ENCODE data around the gene PPEF1.
"Not testable (repeated sequence)": the region's sequence is repeated elsewhere in the genome, so short reads cannot be mapped to it uniquely, and the experiment has no call there.

The PPEF1 gene

DNA sequence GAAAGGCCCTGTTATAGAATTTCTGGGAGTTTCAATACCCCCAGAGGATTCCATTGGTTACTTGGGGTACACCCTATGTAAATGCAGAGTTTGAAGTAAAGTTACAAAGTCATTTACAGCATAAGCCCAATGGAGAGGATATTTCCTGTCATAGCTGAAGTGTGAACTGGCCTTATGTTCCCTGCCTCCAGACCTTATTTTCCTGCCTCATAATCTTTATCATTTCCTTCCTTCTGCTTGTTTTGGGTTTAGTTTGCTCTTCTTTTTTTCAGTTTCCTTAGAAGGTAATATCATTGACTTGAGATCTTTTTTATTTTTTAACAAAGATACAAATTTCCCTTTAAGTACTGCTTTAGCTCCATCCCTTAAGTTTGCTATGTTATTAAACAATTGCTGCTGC, 85.4 kb downstream of the PPEF1 start:
- DNase-seq (ENCODE audit: low read depth in 2 of 2) = no peak

DNA sequence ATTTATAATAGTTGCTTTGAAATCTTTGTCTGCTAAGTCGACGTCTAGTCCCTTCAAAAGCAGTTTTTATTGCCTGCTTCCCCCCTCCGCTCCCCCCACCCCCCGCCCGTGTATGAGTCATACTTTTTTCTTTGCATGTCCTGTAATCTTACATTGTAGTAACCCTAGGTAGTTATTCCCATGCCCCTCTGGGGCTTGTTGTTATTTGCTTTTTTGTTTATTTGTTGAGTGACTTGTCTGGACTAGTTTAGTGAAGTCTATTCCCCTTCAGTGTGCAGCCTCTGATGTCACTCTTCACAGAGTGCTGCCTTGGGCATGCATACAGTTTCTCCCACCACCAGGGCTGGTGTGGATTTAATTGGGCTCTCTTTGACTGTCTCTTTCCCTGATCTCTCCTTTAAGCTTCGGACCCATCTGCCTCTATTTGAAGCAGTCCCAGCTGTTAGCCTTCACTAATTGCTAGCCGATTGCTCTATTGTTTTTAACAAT, 86.2 kb downstream of the PPEF1 start:
- DNase-seq (ENCODE audit: low read depth in 2 of 2) = no peak

DNA sequence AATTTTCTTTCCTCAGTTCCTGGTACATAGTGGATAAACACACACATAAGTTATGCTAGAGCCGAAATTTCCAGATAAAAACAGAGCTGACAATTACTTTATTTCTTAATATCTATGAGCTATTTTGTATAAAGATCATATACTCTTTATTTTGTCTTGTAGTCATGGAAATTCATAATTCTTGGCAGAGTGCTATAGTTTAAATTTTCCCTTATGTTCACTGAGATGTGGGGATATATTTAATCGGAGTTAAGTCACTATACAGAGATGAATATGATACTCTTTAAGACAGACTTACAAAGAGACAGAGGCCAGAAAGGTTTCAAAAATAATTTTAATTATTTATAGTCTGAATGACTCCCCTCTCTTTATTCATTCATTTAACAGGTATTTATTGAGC, 89.7 kb downstream of the PPEF1 start:
- DNase-seq (ENCODE audit: low read depth in 2 of 2) = no peak

DNA sequence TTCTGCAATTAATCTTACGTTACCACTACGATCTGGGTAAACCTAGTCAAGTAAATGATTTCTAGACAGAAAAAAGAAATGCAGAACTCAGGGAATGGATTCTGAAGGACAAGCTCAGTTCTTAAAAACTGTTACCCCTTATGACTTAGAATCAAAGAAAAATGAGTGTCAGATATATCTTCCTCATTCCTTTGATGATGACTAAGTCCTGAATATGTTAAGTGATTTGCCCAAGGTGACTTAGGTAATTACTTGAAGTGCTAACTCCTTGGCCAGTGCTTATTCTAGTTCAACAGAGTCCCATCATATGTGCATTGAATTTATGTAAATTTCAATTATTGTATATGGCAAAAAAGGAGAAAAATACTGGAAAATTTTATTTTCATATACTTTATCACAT, 92.5 kb downstream of the PPEF1 start:
- DNase-seq (ENCODE audit: low read depth in 2 of 2) = no peak

DNA sequence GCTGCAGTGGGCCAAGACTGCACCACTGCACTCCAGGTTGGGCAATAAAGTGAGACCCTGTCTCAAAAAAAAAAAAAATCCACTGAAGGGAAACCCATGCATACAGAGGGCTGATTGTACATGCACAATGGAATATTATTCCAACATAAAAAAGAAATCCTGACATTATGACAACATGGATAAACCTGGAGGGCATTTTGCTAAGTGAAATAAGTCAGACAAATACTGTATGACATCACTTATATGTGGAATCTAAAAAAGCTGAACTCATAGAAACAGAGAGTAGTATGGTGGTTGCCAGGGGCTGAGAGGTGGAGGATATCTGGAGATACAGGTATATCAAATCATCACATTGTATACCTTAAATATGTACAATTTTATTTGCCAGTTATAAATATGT, 102.2 kb downstream of the PPEF1 start:
- DNase-seq (ENCODE audit: low read depth in 2 of 2) = no peak

DNA sequence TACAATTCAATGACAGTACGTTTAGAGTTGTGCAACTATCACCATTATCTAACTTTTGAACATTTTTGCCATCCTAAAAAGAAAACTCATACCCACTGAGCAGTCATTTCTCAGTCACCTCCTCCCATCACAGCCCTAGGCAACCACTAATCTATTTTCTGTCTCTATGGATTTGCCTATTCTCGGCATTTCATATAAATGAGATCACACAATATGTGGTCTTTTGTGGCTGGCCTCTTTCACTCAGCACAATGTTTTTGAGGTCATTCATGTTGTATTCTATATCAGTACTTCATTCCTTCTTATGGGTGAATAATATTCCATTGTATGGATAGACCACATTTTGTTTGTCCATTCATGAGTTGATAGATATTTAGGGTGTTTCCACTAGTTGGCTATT, 103.0 kb downstream of the PPEF1 start:
- DNase-seq (ENCODE audit: low read depth in 2 of 2) = no peak

DNA sequence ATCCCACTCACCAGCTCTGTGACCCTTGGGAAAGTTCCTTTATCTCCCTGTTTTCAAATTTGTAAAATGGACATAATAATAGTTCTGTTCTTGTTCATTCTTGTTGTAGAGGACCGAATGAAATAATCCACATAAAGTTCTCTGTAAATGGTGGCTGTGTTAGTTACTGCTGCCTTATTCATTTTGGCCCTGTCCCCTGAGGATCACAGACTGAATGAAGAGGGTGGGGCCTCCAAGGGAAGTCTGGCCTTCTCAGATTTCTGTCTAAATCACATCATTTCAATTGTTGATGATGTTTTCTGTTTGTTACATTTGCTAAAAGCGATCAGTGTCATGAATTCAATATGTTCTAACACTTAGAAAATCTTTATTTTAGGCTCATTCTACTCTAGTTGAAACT, 117.9 kb downstream of the PPEF1 start:
- DNase-seq (ENCODE audit: low read depth in 2 of 2) = no peak

DNA sequence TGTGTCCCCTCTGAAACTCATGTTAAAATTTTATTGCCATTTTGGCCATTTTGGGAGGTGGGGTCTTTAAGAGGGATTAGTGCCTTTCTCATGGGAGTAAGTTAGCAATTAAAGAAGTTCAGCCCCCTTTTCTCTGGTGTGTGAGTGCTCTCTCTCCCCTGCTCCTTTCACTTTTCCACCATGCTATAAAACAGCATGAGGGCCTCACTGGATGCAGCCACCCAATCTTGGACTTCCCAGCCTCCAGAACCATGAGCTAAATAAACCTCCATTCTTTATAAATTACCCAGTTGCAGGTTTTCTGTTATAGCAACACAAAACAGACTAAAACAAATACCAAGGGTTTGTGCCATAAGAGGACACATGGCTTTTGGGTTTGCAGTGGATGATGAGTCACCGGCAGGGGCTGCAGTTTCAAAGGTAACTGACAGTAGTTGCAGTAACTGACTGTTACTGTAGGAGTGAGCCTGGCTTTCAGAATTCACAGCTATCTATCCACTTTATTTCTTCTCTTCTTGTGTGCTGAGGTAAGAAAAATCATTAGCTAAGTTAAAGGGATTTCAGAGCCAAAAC, 121.5 kb downstream of the PPEF1 start:
- DNase-seq (ENCODE audit: low read depth in 2 of 2) = no peak

DNA sequence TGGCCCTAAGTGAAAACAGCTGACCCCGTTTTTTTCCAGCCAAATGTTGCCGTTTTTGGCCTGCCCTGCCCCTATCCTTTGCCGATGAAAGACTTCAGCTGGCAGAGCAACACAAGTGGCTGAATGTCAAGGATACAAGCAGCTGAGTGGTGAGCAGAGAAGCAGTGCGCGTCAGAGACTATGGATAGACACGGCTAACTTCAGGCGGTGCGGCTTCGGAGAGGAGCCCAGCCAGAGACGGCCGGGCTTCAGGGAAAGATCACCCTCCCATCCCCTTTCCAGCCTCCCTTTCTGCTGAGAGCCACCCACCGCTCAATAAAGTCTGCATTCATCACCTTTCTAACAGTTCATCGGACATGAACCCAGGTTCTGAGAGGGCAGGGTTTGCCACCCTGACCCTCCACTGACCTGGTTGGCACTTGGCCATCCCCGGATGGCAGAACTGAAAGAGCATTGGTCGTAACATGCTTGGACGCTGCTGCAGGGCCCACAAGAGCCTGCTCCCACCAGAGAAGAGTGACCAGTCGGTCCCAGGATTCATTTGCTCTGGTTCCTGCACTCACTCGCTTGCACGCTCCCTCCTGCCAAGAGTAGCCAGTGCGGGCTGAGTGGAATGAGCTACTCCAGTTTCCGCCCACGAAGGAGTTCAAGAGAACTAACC, 125.8 kb downstream of the PPEF1 start:
- no peak for DNase-seq (ENCODE audit: low read depth in 2 of 2)

DNA sequence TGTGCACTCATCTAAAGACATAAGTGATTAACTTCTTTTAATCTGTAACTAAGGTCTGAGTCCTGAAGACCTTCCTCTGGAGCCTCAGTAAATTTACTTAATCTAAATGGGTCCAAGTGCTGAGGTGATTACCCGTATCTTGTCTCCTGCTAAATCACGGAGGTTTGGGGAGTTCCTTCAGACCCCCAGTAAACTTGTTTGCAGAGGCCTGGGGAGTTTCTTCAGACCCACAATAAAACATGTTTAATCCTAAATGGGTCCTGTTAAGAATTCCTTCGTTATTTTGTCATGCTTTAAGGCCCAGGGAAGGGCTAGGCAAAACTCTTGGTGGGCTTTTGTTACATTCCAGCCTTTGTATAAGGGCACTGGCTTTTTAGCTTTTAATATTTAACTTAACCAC, 140.5 kb downstream of the PPEF1 start:
- DNase-seq (ENCODE audit: low read depth in 2 of 2) = not testable (repeated sequence)

DNA sequence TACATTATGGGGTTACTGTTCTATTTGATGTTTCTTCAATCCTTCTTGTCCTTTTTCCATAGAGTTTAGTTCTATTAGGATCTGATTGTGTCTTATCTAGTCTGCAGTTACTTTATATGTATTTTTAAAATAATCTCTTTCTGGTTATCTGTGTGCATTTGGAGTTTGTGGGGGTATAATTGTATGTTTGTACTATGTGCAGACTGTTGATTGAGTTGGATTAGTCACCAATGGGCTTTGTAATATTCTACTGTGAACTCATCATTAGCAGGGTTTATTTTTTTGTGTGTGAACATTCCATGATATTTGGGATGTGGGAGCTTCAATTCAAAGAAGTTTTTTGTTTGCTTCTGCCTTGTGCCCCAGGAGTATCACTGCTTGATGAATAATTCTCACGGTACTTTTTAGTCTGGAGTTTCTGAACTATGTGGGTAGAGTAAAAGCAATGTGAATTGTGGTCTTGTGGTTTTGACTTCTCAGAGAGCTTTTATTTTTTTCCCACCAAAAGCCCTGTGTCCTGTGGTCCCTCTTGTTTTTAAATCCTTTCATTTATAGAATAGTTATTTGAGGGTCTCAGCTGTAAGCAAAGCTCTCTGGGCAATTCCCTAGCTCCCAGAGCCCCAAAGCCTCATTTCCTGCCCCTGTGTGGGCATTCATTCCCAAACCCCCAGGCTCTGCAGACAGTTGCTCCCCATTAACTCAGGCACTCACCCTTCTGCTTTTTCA, 148.6 kb downstream of the PPEF1 start:
- DNase-seq (ENCODE audit: low read depth in 2 of 2) = no peak

DNA sequence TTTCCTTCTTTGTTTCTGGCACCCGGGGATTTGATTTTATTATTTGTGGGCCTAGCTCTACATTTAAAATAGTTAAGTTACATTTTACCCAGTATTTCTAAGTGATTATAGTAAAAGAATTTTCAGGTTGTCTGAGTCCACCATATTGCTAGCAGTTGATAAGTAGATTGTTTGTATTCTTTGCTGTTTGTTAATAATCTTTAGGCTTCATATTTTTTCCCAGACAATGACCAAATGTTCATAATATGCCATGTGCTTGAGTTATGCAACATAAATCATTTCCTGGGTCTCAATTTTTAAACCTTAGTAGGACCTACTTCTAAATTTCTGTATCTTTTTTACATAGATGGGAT, 149.2 kb downstream of the PPEF1 start:
- no peak for DNase-seq (ENCODE audit: low read depth in 2 of 2)

DNA sequence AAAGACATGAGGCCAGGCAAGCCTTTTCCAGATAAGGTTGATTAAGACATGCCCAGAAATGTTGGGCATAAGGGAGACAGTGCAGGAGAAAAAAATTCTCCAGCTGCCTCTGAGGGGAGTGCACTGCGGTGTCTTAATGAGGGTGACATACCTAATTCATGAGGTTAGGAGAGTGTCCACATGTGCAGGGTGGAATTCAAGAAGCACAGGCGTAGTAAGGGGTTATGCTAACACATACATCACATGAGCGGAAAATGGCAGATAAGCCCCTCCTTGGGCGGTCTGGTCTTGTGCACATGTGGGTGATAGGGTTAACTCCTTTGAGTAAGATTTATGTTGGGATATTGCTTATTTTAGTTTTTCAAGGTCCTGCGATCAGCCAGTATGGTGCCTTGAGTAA, 154.1 kb downstream of the PPEF1 start:
- DNase-seq (ENCODE audit: low read depth in 2 of 2) = no peak

DNA sequence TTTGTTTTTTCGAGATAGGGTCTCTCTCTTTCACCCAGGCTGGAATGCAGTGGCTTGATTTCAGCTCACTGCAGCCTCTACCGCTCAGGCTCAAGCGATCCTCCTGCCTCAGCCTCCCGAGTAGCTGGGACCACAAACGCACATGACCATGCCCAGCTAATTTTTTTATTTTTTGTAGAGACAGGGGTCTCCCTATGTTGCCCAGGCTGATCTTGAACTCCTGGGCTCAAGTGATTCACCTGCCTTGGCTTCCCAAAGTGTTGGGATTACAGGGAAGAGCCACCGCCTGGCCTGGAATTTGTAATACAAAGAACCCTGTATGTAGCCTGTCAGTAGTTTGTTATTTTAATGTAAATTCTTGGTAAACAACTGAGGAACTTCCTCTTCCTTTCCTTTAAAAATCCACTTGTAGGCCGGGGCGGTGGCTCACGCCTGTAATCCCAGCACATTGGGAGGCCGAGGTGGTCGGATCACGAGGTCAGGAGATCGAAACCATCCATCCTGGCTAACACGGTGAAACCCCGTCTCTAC, 157.0 kb downstream of the PPEF1 start:
- DNase-seq (ENCODE audit: low read depth in 2 of 2) = no peak

DNA sequence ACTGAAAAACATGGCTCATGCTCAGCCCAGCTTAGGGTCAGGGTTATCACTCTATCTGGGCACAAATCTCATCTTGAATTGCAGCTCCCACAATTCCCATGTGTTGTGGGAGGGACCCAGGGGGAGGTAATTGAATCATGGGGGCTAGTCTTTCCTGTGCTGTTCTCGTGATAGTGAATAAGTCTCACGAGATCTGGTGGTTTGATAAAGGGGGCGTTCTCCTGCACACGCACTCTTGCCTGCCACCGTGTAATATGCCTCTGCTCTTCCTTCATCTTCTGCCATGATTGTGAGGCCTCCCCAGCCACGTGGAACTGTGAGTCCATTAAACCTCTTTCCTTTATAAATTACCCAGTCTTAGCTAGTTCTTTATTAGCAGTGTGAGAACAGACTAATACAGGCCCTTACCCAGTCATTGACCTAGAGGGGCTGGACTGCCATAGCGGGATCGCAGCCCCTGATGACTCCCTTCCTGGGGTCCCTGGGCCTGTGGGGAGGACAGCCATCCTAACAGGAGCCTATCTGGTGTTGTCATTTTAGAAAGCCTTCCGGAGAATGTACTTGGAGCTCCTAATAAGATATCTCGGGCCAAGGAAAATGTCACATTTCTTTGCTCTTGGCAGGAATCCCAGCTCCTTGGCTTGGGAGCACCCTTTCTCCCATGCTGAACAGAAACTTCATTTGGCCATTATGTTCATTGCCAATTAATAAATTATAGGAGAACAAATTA, 163.9 kb downstream of the PPEF1 start:
- DNase-seq (ENCODE audit: low read depth in 2 of 2) = no peak

DNA sequence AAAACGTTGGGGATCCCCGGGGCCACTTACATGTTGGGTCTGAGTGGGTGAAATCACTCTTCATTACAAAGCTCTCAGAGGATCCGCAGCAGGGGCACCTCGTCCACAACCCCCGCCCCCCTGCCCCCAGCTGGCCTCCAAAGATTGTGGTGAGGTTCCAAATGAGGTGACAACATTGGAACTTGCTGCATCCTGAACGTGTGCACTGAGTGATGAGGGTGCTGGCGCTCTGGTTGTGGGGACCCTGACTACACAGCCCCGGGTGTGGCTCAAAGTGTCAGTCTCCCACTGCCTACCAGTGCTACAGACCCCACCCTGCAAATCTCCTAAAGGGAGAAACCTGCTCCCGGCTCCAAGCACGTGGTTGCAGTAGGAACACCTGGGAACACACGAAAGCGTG, 164.5 kb downstream of the PPEF1 start:
- no peak for DNase-seq (ENCODE audit: low read depth in 2 of 2)

DNA sequence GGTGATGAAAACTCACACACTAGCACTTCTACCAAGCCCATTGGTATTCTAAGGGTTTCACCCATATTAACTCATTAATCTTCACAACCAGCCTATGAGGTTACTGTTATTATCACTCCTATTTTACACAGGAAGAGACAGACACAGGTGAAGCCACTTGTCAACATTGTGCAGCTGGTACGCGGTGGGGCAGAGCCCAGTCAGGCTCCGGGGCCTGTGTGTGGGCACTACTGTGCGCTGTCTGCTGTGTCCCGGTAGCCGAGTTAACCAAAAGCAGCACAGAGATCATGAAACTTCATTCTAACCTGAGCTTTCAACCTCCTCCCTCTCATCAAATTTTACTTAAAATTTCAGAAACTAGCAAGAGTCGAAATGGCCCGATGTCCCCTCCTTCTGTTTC, 165.2 kb downstream of the PPEF1 start:
- DNase-seq (ENCODE audit: low read depth in 2 of 2) = no peak

DNA sequence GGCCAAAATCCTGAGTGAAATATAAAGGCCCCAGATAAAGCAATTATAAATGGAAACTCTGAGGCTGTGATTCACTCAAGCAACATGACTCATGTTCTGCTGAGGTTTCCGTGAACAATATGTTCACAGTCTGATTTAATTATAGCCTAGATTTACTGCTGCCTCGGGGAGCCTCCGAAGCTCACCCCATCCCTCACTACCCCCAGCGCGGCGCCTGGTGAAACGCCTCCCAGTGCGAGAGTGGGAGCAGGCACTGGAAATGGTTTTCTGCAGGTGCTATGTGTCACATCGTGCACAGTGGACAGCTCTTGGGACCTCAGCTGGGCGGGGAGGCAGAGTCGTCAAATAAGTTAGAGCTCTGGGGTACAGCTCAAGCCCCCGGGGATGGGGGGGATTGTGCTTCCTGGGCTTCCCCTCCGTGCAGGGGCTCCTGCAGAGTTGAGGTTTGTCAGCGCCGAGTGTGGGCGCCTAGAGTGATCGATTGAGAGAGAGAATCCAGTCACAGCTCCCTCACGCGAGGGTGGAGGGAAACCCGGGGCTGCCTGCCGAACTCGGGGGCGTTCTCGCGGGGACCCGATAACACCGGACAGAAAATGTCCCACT, 165.8 kb downstream of the PPEF1 start:
- no peak for DNase-seq (ENCODE audit: low read depth in 2 of 2)

DNA sequence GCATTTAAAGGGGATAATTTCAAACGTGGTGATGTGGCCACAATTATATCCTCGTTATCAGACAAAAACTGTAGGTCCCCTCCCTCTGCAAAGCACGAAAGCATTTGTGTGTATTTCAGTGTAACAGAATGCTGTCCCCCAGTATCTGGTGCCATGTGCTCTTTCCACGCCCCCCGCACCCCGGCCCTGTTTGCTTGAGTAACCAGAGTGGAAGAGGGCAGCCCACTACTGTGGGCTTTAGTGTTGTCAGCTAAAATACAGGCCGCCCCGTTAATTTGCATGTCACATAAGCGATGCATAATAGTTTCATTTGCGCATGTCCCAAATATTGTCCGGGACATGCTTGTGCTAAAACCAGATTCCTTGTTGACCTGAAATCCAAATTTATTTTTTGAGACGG, 166.4 kb downstream of the PPEF1 start:
- DNase-seq (ENCODE audit: low read depth in 2 of 2) = no peak

DNA sequence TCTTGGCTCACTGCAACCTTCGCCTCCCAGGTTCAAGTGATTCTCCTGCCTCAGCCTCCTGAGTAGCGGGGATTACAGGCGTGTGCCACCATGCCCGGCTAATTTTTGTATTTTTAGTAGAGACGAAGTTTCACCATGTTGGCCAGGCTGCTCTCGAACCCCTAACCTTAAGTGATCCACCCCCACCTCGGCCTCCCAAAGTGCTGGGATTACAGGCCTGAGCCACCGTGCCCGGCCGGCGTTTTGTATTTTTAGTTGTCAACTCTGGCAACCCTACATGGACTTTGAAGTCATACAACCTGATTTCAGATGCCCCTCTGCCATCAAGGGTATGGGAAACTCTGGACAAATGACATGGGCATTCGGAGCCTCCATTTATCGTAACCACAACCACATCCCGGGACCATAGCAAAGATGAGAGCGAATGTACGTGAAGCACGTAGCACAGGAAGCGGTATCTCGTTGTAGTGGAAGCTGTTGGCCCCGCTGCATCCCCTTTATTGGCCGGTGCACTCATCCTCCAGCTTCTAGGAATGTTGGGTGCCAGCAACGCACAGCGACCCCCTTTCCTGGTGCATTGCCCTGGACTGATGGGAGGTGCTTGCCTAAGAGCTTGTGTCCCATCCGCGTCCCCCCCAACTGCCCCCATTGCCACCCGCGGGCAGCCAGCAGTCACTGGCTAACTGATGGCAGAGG, 167.3 kb downstream of the PPEF1 start:
- DNase-seq (ENCODE audit: low read depth in 2 of 2) = no peak

DNA sequence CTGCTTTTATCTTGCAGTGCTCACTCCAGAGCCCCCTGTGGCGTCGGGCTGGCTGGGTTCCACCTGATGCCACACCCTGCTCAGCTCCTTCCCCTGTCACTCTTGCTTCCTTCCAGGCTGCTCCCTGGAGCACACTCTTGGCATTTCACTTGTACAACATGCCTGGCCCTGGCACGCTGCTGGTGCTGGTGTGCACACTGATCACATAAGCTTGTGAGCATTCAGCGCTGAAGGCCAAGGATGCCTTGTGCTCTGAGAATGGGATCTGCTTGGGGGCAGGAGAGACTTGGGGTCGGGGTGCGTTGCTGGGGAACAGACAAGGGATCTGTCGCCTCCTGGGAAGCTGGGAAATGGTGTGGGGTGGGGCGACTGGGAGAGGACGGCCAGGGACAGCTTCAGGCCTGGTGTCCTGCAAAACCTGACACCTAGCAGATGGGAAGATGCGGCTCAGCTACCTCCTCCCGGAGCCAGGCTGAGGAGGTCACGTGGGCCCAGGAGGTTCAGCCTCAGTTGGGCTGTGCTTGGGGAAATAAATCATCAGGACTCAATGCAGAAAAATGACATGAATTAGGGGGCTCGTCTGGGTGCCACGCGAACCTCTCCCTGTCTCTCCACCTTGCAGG, 167.9 kb downstream of the PPEF1 start:
- no peak for DNase-seq (ENCODE audit: low read depth in 2 of 2)

Data from stimulated activated CD8-positive, alpha-beta memory T cell treated with anti-CD3 and anti-CD28 coated beads, Interleukin-2, amount 100 ng/mL, for 1 hour (primary cell).